HG03139 (cell line): ENCODE measurements around the gene SLC35G3.
"Not testable (repeated sequence)": the region's sequence is repeated elsewhere in the genome, so short reads cannot be mapped to it uniquely, and the experiment has no call there.

Source experiments
- ATAC-seq: cut with Tn5 transposase; IDR thresholded peaks from one replicate; pipeline ENCODE4 v1.9.1; 2021; ENCODE audit not compliant: unreplicated experiment

Gene SLC35G3

GRCh38 chr17:35167046-35167445, 27.1 kb downstream of the SLC35G3 start:
- ATAC-seq, result no peak

GRCh38 chr17:35166526-35166925, 27.7 kb downstream of the SLC35G3 start:
- no peak for ATAC-seq

GRCh38 chr17:35164716-35165115, 29.5 kb downstream of the SLC35G3 start:
- ATAC-seq, result no peak

GRCh38 chr17:35163886-35164285, 30.3 kb downstream of the SLC35G3 start:
- ATAC-seq, result no peak

- no peak for ATAC-seq
These were observed 31.4 kb downstream of the SLC35G3 start for GRCh38 chr17:35162755-35163154.

GRCh38 chr17:35161281-35161761, 32.9 kb downstream of the SLC35G3 start:
- no peak for ATAC-seq

- ATAC-seq, result no peak
These were observed 33.6 kb downstream of the SLC35G3 start for GRCh38 chr17:35160354-35161201.

GRCh38 chr17:35159940-35160339, 34.3 kb downstream of the SLC35G3 start:
- no peak for ATAC-seq

- no peak for ATAC-seq
These were observed 38.9 kb downstream of the SLC35G3 start for GRCh38 chr17:35155246-35155645.

GRCh38 chr17:35154196-35155165, 39.7 kb downstream of the SLC35G3 start:
- ATAC-seq, result no peak

GRCh38 chr17:35152421-35153140, 41.6 kb downstream of the SLC35G3 start:
- ATAC-seq, result no peak

- not testable (repeated sequence) for ATAC-seq
These were observed 43.1 kb downstream of the SLC35G3 start for GRCh38 chr17:35151080-35151479.

GRCh38 chr17:35149941-35150340, 44.3 kb downstream of the SLC35G3 start:
- no peak for ATAC-seq

GRCh38 chr17:35148144-35148543, 46.0 kb downstream of the SLC35G3 start:
- no peak for ATAC-seq

GRCh38 chr17:35147375-35147905, 46.8 kb downstream of the SLC35G3 start, which contains the start of gene UNC45B:
TSS of gene UNC45B (plus strand) at chr17:35147817. CDS start at chr17:35148264, 447 bp downstream.
- no peak for ATAC-seq

GRCh38 chr17:35146214-35146833, 47.9 kb downstream of the SLC35G3 start:
- ATAC-seq, result no peak

- ATAC-seq, result no peak
These were observed 49.4 kb downstream of the SLC35G3 start for GRCh38 chr17:35144840-35145239.
